CD4-positive, alpha-beta T cell treated with Interleukin-6 for 4 hours (primary cell): ENCODE measurements around the gene SLC29A2.
"Not testable (repeated sequence)": the region's sequence is repeated elsewhere in the genome, so short reads cannot be mapped to it uniquely, and the experiment has no call there.

ENCODE experiments used
- DNase-seq: peaks from one replicate; pipeline ENCODE4 v3.0.0-alpha.2; 2020; ENCODE audit warnings: mixed read lengths

Gene SLC29A2

DNA sequence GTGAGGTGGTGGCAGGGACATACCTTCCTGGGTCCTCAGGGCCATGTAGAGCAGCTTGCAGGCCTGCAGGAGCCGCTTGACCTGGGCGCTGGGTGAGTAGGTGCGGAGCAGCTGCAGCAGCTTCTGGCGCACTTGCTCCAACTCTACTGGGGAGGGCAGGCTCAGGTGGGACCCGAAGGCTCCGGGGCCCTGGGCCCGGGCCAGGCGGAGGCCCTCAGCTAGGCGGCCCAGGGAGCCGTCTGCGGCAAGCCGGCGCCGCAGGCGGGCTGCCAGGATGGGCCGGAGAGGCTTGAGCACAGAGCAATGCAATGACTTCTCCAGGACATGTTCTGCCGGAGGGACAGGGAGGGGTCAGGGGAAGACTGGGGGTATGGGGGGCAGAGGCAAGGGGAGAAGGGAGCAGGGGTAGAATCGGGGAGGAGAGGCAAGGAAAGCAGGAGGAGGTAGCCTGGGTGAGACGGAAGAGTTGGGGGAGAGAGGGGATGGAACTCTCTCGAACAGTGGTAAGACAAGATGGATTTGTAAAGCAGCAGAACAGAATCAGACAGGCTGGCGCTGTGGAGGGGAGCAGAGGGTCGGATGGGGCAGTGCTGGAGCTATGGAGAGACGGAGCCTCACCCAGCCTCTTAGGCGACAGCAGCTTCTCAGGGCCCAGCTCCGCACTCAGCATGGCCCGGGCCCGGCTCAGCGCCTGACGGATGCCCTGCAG is 37.5 kb downstream of the SLC29A2 start:
- DNase-seq, result no peak

DNA sequence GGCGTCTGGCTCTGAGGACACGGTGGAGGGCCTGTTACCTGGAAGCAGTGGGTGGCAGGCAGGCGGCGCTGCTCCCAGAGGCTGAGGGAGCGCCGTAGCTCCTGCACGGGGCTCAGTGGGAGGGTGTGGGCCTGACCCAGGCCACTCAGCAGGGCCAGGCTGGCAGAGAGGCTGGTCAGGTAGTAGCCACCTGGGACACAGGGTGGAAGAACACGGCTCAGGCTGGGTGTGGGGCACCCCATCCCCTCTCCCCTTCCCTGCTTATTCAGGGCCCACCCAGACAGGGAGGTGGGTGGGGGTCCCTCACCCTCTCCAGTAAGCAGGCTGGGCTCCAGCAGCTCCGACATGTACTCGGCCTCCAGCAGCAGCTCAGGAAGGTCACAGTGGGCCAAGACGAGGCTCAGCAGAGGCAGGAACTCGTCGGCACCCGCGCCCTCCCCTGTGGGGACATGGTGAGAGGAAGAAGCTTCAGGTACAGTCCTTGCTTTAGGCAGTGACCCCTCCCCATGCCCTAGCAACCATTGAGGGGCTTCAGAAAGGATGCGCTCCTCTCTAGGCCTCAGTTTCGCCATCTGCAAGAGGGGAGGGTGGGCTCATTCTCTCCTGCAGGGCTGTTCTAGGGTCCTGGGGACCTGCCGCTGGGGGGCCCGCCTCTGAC is 38.2 kb downstream of the SLC29A2 start:
- no peak for DNase-seq

DNA sequence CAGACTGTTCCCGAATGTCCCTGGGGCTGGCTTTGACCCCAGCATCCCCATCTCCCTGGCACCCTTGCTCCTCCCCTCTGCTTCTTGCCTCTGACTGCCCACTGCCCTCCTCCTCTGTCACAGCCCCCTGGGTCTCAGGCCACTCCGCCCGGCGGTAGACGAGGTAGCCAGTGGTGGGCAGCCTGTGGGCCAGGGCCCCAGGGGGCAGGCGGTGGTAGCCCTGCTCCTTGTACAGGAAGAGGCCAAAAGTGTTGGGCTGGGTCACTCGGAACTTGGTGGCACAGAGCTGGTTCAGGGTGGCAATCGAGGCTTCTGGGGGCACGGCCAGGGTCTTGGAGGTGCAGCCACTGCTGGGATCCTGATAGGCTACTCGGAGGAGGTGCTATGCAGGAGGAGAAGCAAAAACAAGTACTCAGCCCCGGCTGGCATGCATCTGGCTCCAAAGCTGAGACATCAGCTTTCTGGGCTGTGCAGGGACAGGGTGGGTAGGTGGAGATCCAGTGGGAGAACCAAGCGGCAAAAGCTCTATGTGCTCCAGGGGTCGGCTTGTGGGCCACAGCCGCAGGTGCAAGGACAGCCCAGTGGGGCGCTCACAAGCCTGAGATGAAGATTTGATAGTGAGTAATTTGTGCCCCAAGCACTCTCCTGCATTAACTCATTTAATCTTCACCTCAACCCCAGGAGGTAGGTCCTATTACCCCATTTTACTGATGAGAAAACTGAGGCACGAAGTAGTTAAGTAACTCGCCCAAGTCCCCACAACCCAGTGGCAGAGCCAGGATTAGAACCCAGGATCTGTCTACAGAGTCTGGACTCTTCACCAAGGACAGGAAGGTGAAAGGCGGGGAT is 39.0 kb downstream of the SLC29A2 start:
- DNase-seq, result no peak

DNA sequence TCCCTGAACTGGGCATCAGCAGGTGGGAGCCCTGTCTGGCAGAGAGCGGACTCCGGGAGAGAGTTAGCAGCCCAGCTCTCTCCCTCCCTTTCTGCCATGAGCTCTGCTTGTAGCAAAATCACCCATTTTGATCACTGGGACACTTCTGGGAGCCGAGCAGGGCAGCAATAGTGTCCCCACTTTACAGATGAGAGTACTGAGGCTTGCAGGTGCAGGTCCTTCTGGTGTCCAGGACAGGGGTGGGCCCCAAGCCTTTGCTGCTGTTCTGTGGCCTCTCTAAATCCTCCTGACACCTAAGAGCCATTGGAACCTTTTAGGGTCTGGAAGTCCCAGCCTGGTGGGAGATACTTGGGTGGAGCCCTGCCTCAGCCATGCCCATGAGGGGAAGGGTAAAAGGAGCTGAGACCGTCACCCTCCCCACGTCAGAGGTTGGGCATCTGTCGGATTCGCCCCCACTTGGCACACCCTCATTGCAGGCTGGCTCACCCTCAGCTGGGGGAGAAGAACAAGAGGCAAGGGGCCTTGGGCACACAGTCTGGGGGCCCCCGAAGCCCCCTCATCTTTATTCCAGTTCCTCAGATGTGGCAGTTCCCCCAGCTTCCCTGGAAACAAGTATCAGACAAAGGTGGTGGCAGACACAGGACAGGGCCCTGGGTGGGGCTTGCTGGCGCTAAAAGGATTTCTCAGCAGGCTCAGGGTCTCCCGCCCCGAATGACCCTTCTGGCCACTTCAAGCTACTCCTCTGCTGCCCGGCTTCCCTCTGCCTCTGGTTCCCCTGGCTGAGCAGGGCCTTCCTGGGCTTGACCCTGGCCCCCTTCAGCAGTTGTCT is 39.8 kb downstream of the SLC29A2 start:
- no peak for DNase-seq

DNA sequence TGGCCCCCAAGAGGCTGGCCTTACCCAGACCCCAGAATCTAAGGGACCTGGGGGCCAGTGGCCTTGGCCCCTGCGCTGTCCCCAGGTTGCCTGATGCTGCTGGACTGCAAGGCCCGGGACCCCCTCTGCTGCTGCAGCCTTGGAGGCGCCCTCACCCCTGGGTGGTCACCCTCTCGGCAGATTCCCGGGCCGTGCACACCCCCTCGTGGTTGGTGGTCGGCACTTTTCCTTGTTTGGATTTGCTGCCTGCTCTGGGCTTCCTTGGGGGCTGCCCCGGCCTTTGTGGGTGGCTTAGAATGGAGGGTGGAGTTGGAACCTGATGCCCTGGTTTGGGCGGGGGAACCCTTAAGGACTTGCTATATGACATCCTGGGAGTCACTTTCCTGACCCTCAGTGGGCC is 40.6 kb downstream of the SLC29A2 start:
- DNase-seq, result no peak

DNA sequence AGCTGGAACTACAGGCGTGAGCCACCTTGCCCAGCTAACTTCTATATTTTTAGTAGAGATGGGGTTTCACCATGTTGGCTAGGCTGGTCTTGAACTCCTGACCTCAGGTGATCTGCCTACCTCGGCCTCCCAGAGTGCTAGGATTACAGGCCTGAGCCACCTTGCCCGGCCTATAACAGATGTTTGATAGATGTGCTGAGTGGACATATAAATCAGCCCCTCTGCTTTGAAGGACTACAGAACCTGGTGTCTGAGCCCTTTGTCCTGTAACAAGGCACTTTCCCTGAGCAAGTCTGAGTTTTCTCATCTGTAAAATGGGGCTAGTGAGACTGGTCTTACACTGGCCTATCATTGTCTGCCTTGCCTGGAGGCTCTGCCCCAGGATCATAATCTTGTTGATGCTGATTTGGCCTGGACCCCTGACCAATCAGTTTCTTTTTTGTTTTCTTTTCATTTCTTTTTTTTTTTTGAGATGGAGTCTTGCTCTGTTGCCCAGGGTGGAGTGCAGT is 42.3 kb downstream of the SLC29A2 start:
- no peak for DNase-seq

DNA sequence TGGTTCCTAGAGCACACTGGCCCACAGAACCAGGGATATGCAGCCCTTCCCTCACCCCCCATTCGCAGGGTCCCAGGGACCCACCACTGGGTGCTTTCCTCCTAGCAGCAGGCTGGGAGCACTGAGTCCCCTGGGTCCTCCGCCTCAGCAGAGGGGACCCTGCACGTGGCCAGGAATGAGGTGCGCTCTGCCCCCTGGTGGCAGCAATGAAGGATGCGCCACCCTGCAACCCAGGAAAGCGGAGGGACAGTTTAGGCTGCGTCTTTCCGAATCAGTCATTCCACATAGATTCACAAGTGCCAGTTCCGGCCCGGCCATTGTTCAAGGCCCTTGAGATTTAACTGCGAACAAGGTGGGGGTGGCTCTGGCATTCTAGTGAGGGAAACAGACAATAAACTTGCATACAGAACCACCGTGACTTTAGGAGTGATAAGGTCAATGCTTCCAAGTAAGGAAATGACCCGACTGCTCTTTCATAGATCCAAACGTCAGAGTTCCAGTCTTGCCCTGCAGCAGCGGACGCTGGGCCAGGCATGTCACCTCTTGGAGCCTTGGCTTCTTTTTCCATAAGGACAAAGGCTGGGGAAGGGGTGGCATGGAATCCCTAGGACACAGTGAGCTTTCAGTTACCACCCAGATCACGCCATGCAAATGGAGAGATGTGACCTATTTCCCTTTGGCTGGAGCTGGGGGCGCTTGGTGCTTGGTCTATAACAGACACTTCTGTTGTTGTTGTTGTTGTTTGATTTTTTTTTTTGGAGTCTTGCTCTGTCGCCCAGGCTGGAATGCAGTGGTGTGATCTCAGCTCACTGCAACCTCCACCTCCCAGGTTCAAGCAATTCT is 43.0 kb downstream of the SLC29A2 start:
- peak; percentile 88 for DNase-seq

DNA sequence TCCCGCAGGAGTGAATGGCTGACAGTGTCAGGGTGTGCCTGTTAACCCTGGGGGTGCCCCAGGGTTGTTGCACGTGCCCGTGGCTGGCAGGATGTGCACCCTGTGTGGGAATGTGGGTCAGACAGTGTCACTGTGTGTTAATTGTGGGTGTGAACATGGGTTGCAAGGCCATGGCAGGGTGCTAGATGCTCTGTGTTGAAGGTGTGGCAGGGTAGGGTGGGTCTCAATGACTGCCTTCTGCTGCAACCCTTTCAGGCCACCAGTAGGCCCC is 43.6 kb downstream of the SLC29A2 start:
- DNase-seq, result peak; percentile 23

DNA sequence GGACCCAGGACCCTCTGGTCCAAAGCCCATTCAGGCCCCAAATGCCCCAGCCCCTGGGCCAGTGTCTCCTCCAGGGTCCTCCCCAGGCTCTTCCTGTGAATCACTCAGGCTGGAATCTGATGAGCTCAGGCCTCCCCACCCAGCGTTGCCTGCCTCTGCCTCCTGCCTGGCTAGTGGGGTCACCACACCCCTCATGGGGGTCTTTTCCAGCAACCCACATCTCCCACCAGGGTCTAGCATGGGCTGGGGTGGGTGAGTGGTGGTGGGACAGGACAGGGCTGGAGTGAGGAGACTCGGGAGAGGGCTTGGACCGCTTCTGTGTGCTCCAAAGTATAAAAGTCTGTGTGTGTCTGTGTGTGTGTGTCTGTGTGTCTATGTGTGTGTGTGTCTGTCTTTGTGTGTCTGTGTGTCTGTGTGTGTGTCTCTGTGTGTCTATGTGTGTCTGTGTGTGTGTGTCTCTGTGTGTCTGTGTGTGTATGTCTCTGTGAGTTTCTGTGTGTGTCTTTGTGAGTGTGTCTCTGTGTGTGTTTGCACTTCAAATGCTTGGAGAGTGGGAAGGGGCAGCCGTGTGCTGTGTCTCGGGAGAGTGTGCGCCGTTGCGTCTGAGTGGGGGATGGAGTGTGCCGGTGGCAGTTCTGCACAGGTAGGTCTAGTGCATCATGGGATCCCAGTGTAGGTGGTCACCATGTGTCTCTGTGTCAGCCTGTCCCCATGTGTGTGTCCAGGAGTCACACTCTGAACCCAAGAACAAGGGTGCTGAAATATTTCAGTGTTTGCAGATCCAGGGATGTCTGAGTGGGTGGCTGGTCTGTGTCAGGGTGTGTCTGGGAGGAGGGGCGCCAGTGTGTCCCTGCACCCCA is 44.2 kb downstream of the SLC29A2 start:
- no peak for DNase-seq

DNA sequence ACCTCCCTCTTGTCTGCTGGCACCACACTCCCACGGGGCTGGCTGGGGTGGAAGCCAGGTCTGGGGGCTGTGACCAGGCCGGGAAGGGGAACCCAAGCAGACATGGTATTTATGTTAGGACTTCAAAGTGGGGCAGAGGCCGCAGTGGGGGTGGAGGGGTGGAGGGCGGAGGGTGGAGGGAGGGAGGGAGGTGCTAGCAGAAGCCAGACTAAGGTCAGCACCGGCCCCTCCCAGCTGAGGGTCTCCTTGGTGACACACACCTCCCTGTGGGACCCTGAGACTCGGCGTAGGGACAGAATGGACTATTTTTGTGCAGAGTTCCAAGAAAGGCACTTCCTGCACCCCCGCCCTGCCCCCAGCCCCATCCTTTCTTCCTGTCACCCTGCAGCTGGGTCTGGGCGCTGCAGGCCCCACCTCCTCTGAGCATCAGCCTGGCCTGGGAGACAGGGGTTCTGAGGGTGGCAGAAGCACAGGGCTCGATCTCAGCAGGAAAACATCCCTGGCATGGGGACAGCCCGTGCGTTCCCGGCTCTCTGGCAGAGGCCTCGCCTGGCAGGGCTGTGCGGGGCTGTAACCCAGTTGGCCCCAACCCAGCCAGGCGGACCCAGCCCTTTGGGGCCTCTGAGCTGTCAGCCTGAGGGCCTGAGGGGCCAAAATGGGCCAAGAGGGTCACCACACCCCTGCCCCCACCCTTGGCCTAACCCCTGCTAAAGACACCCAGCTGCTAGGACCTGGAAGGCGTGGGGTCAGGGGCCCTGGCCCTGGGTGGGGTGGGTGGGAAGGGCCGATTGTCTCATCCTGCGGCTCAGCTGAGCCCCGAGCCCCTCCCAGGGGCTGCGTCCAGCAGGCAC is 45.1 kb downstream of the SLC29A2 start:
- peak; percentile 74 for DNase-seq

DNA sequence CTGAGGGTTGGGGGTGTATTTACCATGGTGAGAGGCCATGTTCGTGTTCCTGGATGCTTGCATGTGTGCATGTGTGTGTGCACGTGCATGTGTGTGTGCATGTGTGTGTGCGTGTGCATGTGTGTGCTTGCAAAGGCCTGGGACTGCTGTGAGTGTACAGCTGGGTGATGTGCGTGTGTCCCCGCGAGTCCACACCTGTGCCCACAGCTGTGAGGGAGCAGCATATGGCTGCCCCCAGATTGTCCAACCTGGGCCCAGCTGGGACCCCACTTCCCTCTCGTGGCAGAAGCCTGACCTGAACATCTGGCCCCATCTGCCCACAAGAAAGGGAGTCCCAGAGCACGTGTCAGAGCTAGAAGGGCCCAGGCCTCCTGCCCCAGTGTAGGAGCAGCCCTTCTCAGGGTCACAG is 46.3 kb downstream of the SLC29A2 start:
- DNase-seq, result no peak

DNA sequence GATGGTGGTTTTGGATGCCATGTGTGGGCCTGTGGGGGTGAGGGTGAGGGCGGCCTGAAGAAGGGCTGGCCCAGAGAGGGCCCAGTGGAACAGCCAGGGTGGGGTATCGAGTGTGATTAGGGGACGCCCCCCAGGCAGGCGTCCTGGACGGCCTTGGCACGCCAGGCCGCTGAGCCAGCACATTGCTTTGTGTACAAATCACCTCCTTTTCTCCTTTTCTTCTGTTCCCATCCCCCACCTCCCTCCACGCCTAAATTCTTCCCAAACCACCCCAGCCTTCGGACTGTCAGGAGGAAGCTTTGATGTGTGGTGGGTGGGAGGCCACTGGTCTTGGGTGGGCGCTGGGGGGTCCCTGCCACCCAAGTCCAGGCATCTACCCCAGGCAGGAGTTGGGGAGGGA is 46.9 kb downstream of the SLC29A2 start:
- DNase-seq, result no peak

DNA sequence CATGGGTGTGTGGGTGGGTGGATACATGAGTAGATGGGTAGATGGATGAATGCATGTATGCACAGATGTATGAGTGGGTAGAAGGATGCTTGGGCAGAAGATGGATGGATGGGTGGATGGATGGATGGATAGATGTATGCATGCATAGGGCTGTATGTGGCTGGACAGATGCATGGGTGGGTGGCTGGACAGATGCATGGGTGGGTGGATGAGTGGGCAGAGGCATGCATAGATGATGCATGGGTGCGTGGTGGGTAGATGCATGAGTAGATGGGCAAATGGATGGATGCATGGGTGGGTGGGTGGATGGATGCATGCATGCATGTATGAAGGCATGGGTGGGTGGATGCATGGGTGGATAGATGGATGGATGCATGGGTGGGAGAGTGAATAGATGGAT is 47.9 kb downstream of the SLC29A2 start:
- DNase-seq, result no peak

DNA sequence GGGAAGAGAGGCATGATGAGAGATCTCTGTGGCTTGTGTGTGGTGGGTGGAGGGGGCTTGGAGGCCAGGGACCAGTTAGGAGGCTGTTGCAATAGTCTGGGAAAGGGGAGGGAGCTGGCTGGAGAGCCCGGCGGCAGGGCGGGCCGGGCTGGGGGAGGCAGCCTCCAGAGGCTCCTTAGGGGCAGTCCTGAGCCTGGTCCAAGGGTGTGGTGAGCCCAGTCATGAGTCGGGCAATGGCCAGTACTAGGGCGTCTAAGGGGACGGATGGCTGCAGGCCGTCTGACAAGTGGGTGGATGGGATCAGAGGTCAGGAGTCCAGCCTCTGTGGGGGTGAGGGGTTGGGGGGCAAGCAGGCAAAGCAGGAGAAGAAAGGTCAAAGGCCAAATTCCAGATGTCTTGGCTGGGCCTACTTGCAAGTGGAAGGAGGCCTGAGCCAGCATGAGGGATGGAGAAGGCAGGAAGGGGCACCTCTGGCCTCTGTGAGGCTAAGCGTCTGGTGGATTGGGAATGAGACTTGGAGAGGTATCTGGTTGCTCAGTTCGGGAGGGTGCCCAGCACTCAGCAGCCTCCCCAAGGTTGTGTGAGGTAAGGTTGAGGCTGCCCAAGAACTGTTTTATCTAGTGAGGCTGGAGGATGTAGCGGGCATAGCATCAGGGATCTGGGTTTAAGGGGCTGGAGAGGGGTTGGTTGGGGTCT is 48.7 kb downstream of the SLC29A2 start:
- no peak for DNase-seq

DNA sequence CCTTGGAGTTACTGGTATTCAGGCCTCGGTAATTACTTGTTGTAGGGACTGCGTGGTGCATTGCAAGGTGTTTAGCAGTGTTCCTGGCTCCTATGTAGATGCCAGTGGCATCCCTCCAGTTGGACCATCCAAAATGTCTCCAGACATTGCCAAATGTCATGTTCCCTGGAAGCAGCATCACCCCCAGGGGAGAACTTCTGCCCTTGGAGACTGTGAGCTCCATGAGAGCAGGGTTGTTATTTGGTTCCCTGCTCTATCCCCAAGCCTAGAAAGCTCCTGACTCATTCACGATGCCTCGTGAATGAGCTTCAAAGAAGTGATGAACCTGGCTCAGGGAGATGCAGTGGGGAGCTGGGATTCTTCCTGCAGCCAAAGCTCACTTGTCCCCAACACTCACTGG is 50.0 kb downstream of the SLC29A2 start:
- no peak for DNase-seq

DNA sequence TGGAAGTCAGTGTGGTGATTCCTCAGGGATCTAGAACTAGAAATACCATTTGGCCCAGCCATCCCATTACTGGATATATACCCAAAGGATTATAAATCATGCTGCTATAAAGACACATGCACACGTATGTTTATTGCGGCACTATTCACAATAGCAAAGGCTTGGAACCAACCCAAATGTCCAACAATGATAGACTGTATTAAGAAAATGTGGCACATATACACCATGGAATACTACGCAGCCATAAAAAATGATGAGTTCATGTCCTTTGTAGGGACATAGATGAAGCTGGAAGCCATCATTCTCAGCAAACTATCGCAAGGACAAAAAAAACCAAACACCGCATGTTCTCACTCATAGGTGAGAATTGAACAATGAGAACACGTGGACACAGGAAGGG is 50.8 kb downstream of the SLC29A2 start:
- DNase-seq, result not testable (repeated sequence)

DNA sequence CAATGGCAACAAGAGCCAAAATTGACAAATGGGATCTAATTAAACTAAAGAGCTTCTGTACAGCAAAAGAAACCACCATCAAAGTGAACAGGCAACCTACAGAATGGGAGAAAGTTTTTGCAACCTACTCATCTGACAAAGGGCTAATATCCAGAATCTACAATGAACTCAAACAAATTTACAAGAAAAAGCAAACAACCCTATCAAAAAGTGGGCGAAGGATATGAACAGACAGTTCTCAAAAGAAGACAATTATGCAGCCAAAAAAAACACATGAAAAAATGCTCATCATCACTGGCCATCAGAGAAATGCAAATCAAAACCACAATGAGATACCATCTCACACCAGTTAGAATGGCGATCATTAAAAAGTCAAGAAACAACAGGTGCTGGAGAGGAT is 51.3 kb downstream of the SLC29A2 start:
- not testable (repeated sequence) for DNase-seq

DNA sequence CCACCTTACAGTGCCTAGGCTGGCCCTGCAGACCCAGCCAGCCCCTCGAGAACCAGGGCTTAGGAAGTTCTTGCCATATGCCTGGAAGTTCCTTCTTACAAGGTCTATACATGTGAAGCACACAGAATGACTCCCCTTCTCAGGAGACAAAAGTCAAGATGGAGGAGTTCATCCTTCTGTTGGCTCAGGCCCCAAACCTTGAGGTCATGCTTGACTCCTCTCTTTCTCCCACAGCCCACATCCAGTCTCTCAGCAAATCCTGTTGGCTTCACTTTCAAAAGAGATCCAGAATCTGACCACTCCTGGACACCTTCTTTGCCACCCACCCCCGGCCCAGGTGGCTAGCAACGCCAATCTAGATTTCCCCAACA is 53.0 kb downstream of the SLC29A2 start:
- DNase-seq, result no peak
